Measurements from ENCODE around the gene MSH3.
A peak's percentile ranks its signal among the peaks of the same experiment; 100 is the strongest.

The MSH3 gene

GRCh38 chr5:80654391-80655230, at the start of gene MSH3, which contains the start of gene DHFR:
Gene MSH3 (plus strand): TSS chr5:80654652. CDS start chr5:80654728, 76 bp downstream.
Gene DHFR (minus strand): TSS chr5:80654983. CDS start chr5:80654489, 494 bp downstream.
- DNase-seq (ENCODE audit: low read depth in 1 of 2, low spot score in 1 of 2) = peak; percentile 76 to 79

GRCh38 chr5:80607343-80607742, 47.1 kb upstream of the MSH3 start:
- DNase-seq (ENCODE audit: low read depth in 1 of 2, low spot score in 1 of 2) = no peak

DNA sequence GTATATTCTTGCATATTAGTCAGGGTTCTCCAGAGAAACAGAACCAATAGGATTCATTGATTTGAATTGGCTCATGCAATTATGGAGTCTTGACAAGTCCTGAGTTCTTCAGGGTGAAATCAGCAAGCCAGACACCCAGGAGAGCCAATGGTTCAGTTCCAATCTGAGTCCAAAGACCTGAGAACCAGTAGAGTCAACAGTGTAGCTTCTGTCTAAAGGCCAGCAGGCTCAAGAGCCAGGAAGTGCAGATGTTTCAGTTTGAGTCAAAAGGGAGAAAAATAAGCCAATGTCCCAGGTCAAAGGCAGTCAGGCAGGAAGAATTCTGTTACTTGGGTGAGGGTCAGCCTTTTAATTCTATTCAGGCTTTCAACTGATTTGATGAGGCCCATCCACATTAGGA, 46.6 kb upstream of the MSH3 start:
- DNase-seq (ENCODE audit: low read depth in 1 of 2, low spot score in 1 of 2) = no peak

- DNase-seq (ENCODE audit: low read depth in 1 of 2, low spot score in 1 of 2) = no peak
Observed at GRCh38 chr5:80608731-80609130, 45.7 kb upstream of the MSH3 start.

DNA sequence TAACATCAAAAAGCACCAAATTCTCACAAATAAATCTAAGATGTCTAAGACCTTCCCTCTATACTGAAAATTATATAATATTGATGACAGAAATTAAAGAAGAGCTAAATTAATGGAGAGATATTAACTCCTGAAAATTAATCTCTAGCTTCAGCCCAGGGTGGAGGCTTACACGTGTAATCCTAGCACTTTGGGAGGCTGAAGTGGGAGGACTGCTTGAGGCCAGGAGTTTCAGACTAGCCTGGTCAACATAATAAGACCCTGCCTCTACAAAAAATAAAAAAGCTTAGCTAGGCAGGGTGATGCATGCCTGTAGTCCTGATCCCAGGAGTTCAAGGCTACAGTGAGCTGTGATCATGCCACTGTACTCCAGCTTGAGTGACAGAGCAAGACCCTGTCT, 44.8 kb upstream of the MSH3 start:
- DNase-seq (ENCODE audit: low read depth in 1 of 2, low spot score in 1 of 2) = no peak

GRCh38 chr5:80615266-80615914, 39.1 kb upstream of the MSH3 start:
- DNase-seq (ENCODE audit: low read depth in 1 of 2, low spot score in 1 of 2) = no peak

DNA sequence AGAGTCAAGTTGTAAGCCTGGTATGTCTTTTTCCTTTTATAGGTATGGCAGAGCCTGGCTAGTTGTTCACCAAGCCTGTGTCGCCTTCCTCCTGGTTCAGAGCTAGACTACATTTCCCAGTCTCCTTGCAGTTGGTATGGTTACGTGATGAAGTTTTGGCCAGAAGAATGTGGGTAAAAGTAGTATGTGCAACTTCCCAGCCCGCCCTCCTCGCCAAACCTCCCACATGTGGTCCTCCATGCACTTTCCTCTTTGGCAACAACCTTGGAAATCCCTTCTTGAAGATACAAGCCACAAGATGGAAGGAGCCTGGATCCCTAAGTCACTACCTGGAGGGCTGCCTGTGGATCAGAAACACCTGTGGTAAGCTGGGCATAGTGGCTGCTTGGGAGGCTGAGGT, 36.0 kb upstream of the MSH3 start:
- DNase-seq (ENCODE audit: low read depth in 1 of 2, low spot score in 1 of 2) = no peak

GRCh38 chr5:80619086-80619485, 35.4 kb upstream of the MSH3 start:
- no peak for DNase-seq (ENCODE audit: low read depth in 1 of 2, low spot score in 1 of 2)

DNA sequence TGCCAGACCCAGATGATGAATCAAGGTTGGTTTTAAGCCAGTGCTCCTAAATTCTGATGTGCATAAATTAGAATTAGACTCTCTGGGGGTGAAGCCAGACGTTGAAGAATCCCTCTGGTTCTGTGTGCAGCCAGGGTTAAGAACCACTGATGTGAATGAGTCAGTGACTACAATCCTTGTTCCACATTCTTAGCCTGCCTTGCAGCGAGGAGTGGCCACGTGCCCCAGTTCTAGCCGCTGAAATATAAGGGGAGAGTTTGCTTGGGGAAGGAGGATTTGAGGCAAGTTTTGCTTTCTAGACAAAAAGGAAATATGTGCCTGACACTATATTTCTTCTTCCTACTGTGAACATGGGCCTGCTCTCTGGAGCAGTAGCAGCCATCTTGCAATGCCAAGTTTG, 34.2 kb upstream of the MSH3 start:
- no peak for DNase-seq (ENCODE audit: low read depth in 1 of 2, low spot score in 1 of 2)

- no peak for DNase-seq (ENCODE audit: low read depth in 1 of 2, low spot score in 1 of 2)
Observed at GRCh38 chr5:80622756-80623155, 31.7 kb upstream of the MSH3 start.

DNA sequence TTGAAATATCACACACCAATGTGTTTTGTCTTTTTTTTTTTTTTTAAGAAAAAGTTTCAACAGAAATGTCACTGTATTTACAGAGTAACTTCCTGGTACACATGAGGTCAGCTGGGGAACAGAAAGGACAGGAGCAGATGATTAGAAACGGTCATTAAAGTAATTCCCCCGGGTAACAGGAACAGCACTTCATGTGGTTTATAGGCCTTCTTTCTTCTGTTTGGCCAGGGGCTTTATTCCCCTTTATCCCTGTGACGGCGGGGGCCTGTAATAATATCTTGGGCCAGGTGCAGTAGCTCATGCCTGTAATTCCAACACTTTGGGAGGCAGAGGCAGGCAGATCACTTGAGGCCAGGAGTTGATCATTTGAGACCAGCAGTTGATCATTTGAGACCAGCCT, 30.5 kb upstream of the MSH3 start:
- DNase-seq (ENCODE audit: low read depth in 1 of 2, low spot score in 1 of 2) = no peak

DNA sequence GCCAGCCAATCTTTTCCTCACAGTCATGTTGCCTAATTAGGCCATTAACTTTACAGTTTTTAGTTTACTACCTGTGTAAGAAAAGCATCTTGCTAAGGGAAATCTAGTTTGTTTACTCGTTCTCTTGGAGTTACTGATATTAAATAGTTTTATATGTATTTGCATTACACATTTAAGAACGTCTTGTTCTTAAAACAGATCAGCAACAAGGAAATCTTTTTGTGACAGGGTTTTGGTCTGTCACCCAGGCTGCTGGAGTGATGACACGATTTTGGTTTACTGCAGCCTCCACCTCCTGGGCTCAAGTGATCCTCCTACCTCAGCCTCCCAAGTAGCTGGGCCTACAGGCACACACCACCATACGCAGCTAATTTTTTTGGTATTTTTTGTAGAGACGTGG, 29.2 kb upstream of the MSH3 start:
- no peak for DNase-seq (ENCODE audit: low read depth in 1 of 2, low spot score in 1 of 2)

DNA sequence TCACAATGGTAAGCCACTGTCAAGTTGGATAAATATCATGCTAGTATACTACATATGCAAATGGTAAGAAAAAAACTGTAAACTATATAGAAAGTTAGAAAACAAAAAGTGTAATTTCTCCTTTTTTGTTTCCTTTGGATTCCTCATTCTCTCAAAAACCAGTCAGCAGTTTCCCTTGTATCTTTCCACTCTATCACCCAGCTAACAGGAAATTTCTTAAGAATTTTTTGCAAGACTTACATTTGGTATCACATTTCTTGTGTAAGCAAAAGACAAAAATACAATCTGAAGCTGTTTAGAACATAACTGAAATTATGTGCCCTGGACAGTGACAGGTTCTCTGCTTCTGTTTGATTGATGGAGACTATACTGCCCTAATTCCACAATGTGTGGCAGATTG, 25.2 kb upstream of the MSH3 start:
- no peak for DNase-seq (ENCODE audit: low read depth in 1 of 2, low spot score in 1 of 2)

GRCh38 chr5:80631278-80632259, 22.9 kb upstream of the MSH3 start:
- no peak for DNase-seq (ENCODE audit: low read depth in 1 of 2, low spot score in 1 of 2)

DNA sequence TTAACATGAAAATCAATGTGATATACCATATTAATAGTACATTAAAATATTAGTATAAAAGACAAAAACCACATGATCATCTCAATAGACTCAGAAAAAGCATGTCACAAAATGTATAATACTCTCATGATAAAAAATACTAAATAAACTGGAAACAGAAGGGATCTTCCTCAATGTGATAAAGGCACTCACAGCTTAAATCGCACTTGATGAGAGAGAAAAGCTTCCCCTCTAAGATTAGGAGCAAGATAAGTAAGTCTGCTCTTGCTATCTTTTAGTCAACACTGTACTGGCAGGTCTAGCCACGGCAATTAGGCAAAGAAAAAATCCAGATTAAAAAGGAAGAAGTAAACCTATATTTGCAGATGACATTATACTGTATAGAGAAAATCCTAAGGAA, 21.8 kb upstream of the MSH3 start:
- DNase-seq (ENCODE audit: low read depth in 1 of 2, low spot score in 1 of 2) = no peak

- no peak for DNase-seq (ENCODE audit: low read depth in 1 of 2, low spot score in 1 of 2)
Observed at GRCh38 chr5:80634193-80634592, 20.3 kb upstream of the MSH3 start.

- DNase-seq (ENCODE audit: low read depth in 1 of 2, low spot score in 1 of 2) = no peak
Observed at GRCh38 chr5:80641353-80641752, 13.1 kb upstream of the MSH3 start.

DNA sequence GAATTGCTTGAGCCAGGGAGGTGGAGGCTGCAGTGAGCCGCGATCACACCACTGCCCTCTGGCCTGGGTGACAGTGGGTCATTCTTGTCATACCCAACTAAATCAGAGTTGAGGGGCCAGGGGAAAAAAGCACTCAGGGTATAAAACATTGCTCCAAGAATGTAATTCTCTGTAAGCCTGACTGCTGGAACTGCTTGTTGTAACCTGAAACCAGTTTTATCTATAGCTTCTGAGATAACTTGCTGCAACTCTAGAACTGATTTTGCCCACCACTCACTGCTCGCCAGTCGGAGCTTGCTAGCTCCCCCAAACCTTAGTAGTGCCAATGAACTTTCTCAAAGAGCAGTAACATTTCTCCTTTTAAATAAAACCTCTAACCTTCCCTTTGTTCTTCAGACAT, 9.6 kb upstream of the MSH3 start:
- DNase-seq (ENCODE audit: low read depth in 1 of 2, low spot score in 1 of 2) = no peak

DNA sequence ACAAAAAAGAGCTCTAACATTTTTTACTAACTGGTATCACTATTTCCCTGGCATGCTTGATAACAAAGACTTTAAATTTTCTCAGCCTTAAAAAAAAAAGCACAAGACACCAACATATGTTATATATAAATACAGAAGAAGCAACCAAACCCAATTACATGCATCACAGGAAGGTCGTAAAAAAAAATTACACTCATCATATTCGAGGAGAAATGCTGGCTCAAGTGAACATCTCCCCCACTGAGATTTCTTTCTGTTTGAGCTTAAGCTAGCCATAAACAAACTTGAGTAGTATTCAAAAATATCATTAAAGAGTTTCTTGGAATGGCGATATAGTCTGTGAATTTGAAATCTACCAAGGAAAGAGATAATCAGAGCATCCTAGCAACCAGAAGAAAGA, 7.5 kb upstream of the MSH3 start:
- no peak for DNase-seq (ENCODE audit: low read depth in 1 of 2, low spot score in 1 of 2)

- no peak for DNase-seq (ENCODE audit: low read depth in 1 of 2, low spot score in 1 of 2)
Observed at GRCh38 chr5:80653502-80653901, 950 bp upstream of the MSH3 start.

- no peak for DNase-seq (ENCODE audit: low read depth in 1 of 2, low spot score in 1 of 2)
Observed at GRCh38 chr5:80654054-80654390, 430 bp upstream of the MSH3 start.
